Upper lobe of left lung (tissue), 6 donors: ENCODE measurements around the gene TRIM16. TPM values are rescaled to one million over a fixed set of nuclear protein-coding genes. Genes with fewer than 3 reads are reported as not detected.

Experiments used
- ATAC-seq, 2 donors: fragments of 200-7000 bp; cut with Tn5 transposase; one replicate each; pipeline ENCODE4 v1.9.1; 2022; ENCODE audit warnings: mild to moderate bottlenecking in 2 of 2, moderate library complexity in 2 of 2; ENCODE audit not compliant: low FRiP score in 2 of 2
- DNase-seq, 2 donors: peaks; one replicate each; pipeline ENCODE4 v3.0.0-alpha.2; 2019 to 2020
- H3K27ac ChIP-seq, 4 donors: fragments of 200-600 bp; sonication (generic); one replicate each; pipeline ENCODE4 v1.5.1; 2016 to 2019
- H3K27me3 ChIP-seq, 4 donors: fragments of 200-600 bp; sonication (generic); one replicate each; pipeline ENCODE4 v1.5.1; 2017 to 2019
- H3K36me3 ChIP-seq, 4 donors: fragments of 200-600 bp; sonication (generic); one replicate each; pipeline ENCODE4 v1.5.1; 2016 to 2019
- H3K4me1 ChIP-seq, 4 donors: fragments of 200-600 bp; sonication (generic); one replicate each; pipeline ENCODE4 v1.5.1; 2018 to 2019
- H3K4me3 ChIP-seq, 4 donors: fragments of 200-600 bp; sonication (generic); one replicate each; pipeline ENCODE4 v1.5.1; 2017 to 2019; ENCODE audit warnings: mild to moderate bottlenecking in 2 of 4, moderate library complexity in 1 of 4
- H3K9me3 ChIP-seq, 4 donors: fragments of 200-600 bp; sonication (generic); one replicate each; pipeline ENCODE4 v1.5.1; 2018 to 2019
- CTCF ChIP-seq, 6 experiments: fragments of 450-650 bp in 4 of 6; fragments of 200-600 bp in 2 of 6; sonication (generic) in 2 of 6; IDR thresholded peaks; one replicate each; pipeline ENCODE4 v1.5.1; 2016 to 2019; ENCODE audit warnings: antibody characterized with exemption in 6 of 6
- EP300 ChIP-seq, 4 donors: sonication (generic); formaldehyde crosslinking; IDR thresholded peaks; one replicate each; pipeline ENCODE4 v1.5.1; 2017; ENCODE audit warnings: antibody characterized with exemption in 4 of 4, control low read depth in 2 of 4
- POLR2A ChIP-seq, 4 donors: fragments of 450-650 bp; IDR thresholded peaks; one replicate each; pipeline ENCODE4 v1.5.1; 2016 to 2017; ENCODE audit warnings: antibody characterized with exemption in 4 of 4, mild to moderate bottlenecking in 2 of 4
- POLR2AphosphoS5 ChIP-seq, 2 donors: sonication (generic); formaldehyde crosslinking; IDR thresholded peaks; one replicate each; pipeline ENCODE4 v1.5.1; 2017; ENCODE audit warnings: antibody characterized with exemption in 2 of 2
- WGBS, 2 donors: methylation state at CpG; one replicate each; pipeline ENCODE4 v1.1.5; 2017 to 2018; 5-methylcytosine and 5-hydroxymethylcytosine counted together
- total RNA-seq, 6 donors: library from RNA; depleted of rRNA in 4 of 6; stranded (reverse); fragments of >200 nt in 4 of 6; gene quantifications; one replicate each; pipeline versions ENCODE4 v1.1.0 to v1.2.1, GENCODE V29; 2016 to 2021
- donor health status: DM: no; HTN: no; CAD: no; lungs with moderate emphysema.
- donor health status: DM: no; HTN: yes; CAD: no; lungs with severe emphysema.

TRIM16 gene
- total RNA-seq, 6 donors from 2014 or later, result 15.7 to 63.2 (median 27.5) TPM

GRCh38 chr17:15663176-15663575 lies 20.9 kb downstream of the TRIM16 start:
- ATAC-seq, result no peak
- Histone ChIP-seq H3K4me1 (peaks cover 5 to 12% (median 9%) of the 10 kb centered on the region in 4 donors), H3K36me3 (no peaks in the 10 kb centered on the region), H3K27ac (no peak overlapping the region), H3K4me3 (no peak overlapping the region), H3K27me3 (no peaks in the 10 kb centered on the region), H3K9me3 (no peaks in the 10 kb centered on the region)
- DNase-seq, result no peak
- TF ChIP-seq POLR2AphosphoS5 (IDR thresholded peaks at IDR 0.05), result no peak
- no peak for TF ChIP-seq CTCF (IDR thresholded peaks at IDR 0.05)
- TF ChIP-seq EP300 (IDR thresholded peaks at IDR 0.05), result no peak
- TF ChIP-seq POLR2A (IDR thresholded peaks at IDR 0.05), result no peak
- WGBS, 2 donors, result 84 to 90% methylated on average over 6 of the region's 6 CpGs

GRCh38 chr17:15662681-15663080 lies 21.4 kb downstream of the TRIM16 start:
- no peaks in the 10 kb centered on the region for H3K9me3 ChIP-seq
- ATAC-seq (no peak), DNase-seq (no peak)
- peaks cover 5 to 12% (median 9%) of the 10 kb centered on the region in 4 donors for H3K4me1 ChIP-seq
- H3K27ac ChIP-seq, result no peak overlapping the region
- H3K4me3 ChIP-seq, result no peak overlapping the region
- H3K36me3 ChIP-seq, result no peaks in the 10 kb centered on the region
- no peak for TF ChIP-seq EP300 (IDR thresholded peaks at IDR 0.05)
- no peak for TF ChIP-seq POLR2AphosphoS5 (IDR thresholded peaks at IDR 0.05)
- no peak for TF ChIP-seq CTCF (IDR thresholded peaks at IDR 0.05)
- no peak for TF ChIP-seq POLR2A (IDR thresholded peaks at IDR 0.05)
- H3K27me3 ChIP-seq, result no peaks in the 10 kb centered on the region
- WGBS, 2 donors, result 87 to 92% methylated on average over 3 of the region's 3 CpGs

GRCh38 chr17:15660077-15660476 lies 24.0 kb downstream of the TRIM16 start:
- Histone ChIP-seq H3K27ac (peak overlapping the region; percentile 37 to 68 (median 51)), H3K4me1 (peaks cover 5 to 13% (median 9%) of the 10 kb centered on the region in 4 donors), H3K4me3 (no peak overlapping the region), H3K36me3 (no peaks in the 10 kb centered on the region), H3K27me3 (no peaks in the 10 kb centered on the region), H3K9me3 (no peaks in the 10 kb centered on the region)
- DNase-seq, result no peak
- no peak for ATAC-seq
- WGBS, 2 donors, result 46 to 65% methylated on average over 3 of the region's 3 CpGs
- TF ChIP-seq CTCF (IDR thresholded peaks at IDR 0.05), result no peak
- TF ChIP-seq POLR2A (IDR thresholded peaks at IDR 0.05), result no peak
- TF ChIP-seq EP300 (IDR thresholded peaks at IDR 0.05), result no peak

GRCh38 chr17:15659663-15660062 lies 24.4 kb downstream of the TRIM16 start:
- Histone ChIP-seq H3K9me3 (no peaks in the 10 kb centered on the region), H3K27me3 (no peaks in the 10 kb centered on the region), H3K4me1 (peaks cover 5 to 15% (median 9%) of the 10 kb centered on the region in 4 donors), H3K27ac (peak overlapping the region; percentile 37 to 68 (median 51)), H3K4me3 (no peak overlapping the region), H3K36me3 (no peaks in the 10 kb centered on the region)
- 69 to 76% methylated on average over 4 of the region's 4 CpGs for WGBS, 2 donors
- ATAC-seq (peak; percentile 30 to 79), DNase-seq (peak; percentile 61 to 70)
- TF ChIP-seq EP300 (IDR thresholded peaks at IDR 0.05) (no peak), CTCF (IDR thresholded peaks at IDR 0.05) (no peak), POLR2A (IDR thresholded peaks at IDR 0.05) (no peak), POLR2AphosphoS5 (IDR thresholded peaks at IDR 0.05) (no peak)

GRCh38 chr17:15659236-15659635 lies 24.9 kb downstream of the TRIM16 start:
- TF ChIP-seq POLR2A (IDR thresholded peaks at IDR 0.05), result no peak
- no peak for TF ChIP-seq EP300 (IDR thresholded peaks at IDR 0.05)
- no peak for TF ChIP-seq POLR2AphosphoS5 (IDR thresholded peaks at IDR 0.05)
- TF ChIP-seq CTCF (IDR thresholded peaks at IDR 0.05), result no peak
- peak overlapping the region; percentile 37 to 68 (median 51) for H3K27ac ChIP-seq
- no peaks in the 10 kb centered on the region for H3K36me3 ChIP-seq
- DNase-seq (no peak), ATAC-seq (no peak)
- no peaks in the 10 kb centered on the region for H3K9me3 ChIP-seq
- WGBS, 2 donors, result 84 to 90% methylated on average over 6 of the region's 6 CpGs
- H3K4me1 ChIP-seq, result peaks cover 5 to 15% (median 9%) of the 10 kb centered on the region in 4 donors
- H3K27me3 ChIP-seq, result no peaks in the 10 kb centered on the region
- no peak overlapping the region for H3K4me3 ChIP-seq
